HK-2 (cell line): ENCODE measurements around the gene ZFTA.

Experiments used
- DNase-seq: peaks from one replicate; pipeline ENCODE4 v3.0.0-alpha.2; 2018; ENCODE audit not compliant: unreplicated experiment

Gene ZFTA

DNA sequence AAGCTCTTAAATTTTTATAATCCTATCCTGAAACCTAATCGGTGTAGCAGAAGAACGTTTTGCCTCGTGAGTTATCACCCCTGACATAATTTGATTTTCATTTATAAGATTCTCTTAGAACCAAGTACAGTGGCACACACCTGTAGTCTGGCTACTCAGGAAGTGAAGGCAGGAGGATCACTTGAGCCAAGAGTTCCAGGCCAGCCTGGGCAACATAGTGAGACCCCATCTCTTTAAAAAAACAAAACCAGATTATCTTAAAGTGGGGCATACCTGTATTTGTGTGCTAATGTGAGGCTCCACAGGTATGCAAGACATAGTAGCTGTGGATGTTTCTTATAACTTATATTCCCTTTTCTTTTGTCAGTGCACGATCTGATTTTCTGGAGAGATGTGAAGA, 19.0 kb downstream of the ZFTA start:
- DNase-seq: no peak

- DNase-seq: no peak
These were observed 21.6 kb downstream of the ZFTA start for GRCh38 chr11:63747011-63747410.

DNA sequence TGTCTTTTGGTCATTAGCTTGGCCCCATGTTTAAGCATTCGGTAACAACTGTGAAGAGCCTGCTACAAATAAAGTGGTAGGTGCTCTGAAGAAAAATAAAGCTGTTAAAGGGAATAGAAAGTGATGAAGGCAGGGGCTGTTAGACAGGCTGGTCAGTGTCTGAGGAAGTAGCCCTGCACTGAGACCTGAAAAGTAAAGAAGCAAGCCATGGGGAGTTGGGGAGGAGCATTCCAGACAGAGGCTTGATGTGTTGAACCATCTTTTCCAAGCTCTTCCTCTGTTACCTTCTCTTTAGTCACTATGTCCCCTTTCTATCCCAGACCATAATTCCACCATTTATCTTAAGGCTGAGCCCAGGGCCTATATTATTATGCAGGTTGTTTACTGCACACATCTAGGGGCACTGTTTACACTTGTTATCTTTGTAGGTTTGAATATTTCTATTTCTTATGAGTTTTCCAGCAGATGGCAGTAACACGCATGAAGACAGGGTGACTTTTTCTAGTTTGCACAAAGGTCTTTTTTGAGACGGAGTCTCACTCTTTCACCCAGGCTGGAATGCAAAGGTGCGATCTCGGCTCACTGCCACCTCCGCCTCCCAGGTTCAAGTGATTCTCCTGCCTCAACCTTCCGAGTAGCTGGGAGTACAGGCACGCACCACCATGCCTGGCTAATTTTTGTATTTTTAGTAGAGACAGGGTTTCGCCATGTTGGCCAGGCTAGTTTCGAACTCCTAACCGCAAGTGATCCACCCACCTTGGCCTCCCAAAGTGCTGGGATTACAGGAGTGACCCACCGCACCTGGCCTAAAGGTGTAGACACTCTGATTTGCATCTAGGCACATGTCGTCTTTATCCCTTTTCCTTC, 23.0 kb downstream of the ZFTA start:
- no peak for DNase-seq

DNA sequence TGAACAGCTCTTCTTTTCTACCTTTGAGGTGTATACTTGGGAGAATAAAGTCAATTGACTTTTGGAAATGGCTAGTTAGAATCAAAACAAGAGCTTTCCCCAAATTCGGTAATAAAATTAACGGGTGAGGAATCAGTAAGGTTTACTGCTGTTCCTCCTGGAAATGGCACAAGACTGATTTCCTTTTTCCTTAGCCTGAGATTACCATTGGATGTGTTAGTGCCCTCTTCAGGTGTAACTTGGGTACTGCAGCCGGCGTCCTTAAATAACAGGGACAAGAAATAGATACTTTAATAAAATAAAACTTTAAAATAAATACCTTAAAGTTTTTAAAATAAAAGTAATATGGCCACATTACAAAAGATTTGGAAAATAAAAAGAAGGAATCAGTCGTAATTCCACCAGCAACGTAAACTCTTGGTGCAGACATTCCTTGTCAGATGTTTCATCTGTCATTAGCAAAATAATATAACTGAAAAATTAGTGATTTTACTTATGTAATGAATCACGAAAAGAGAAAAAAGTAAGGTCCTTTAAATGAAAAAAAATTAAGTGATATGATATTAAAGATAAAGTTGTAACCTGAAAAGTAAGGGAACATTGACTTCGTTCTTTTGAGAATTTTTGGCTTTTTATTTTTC, 29.7 kb downstream of the ZFTA start:
- peak; percentile 44 for DNase-seq

- no peak for DNase-seq
These were observed 30.9 kb downstream of the ZFTA start for GRCh38 chr11:63737718-63738117.

GRCh38 chr11:63736864-63737263, 31.7 kb downstream of the ZFTA start:
- no peak for DNase-seq

- DNase-seq: no peak
These were observed 39.2 kb downstream of the ZFTA start for GRCh38 chr11:63729326-63729725.

- no peak for DNase-seq
These were observed 48.0 kb downstream of the ZFTA start for GRCh38 chr11:63720611-63721010.

- DNase-seq: no peak
These were observed 48.6 kb downstream of the ZFTA start for GRCh38 chr11:63719987-63720386.

- no peak for DNase-seq
These were observed 49.6 kb downstream of the ZFTA start for GRCh38 chr11:63719001-63719400.
